Upper lobe of left lung (tissue), 6 donors: ENCODE data around the gene ITIH2. TPM values are rescaled to one million over a fixed set of nuclear protein-coding genes. Genes with fewer than 3 reads are reported as not detected.

Experiments
- ATAC-seq, 2 donors: fragments of 200-7000 bp; cut with Tn5 transposase; one replicate each; pipeline ENCODE4 v1.9.1; 2022; ENCODE audit warnings: mild to moderate bottlenecking in 2 of 2, moderate library complexity in 2 of 2; ENCODE audit not compliant: low FRiP score in 2 of 2
- DNase-seq, 2 donors: peaks; one replicate each; pipeline ENCODE4 v3.0.0-alpha.2; 2019 to 2020
- H3K27ac ChIP-seq, 4 donors: fragments of 200-600 bp; sonication (generic); one replicate each; pipeline ENCODE4 v1.5.1; 2016 to 2019
- H3K27me3 ChIP-seq, 4 donors: fragments of 200-600 bp; sonication (generic); one replicate each; pipeline ENCODE4 v1.5.1; 2017 to 2019
- H3K36me3 ChIP-seq, 4 donors: fragments of 200-600 bp; sonication (generic); one replicate each; pipeline ENCODE4 v1.5.1; 2016 to 2019
- H3K4me1 ChIP-seq, 4 donors: fragments of 200-600 bp; sonication (generic); one replicate each; pipeline ENCODE4 v1.5.1; 2018 to 2019
- H3K4me3 ChIP-seq, 4 donors: fragments of 200-600 bp; sonication (generic); one replicate each; pipeline ENCODE4 v1.5.1; 2017 to 2019; ENCODE audit warnings: mild to moderate bottlenecking in 2 of 4, moderate library complexity in 1 of 4
- H3K9me3 ChIP-seq, 4 donors: fragments of 200-600 bp; sonication (generic); one replicate each; pipeline ENCODE4 v1.5.1; 2018 to 2019
- EP300 ChIP-seq, 4 donors: sonication (generic); formaldehyde crosslinking; IDR thresholded peaks; one replicate each; pipeline ENCODE4 v1.5.1; 2017; ENCODE audit warnings: antibody characterized with exemption in 4 of 4, control low read depth in 2 of 4
- POLR2A ChIP-seq, 4 donors: fragments of 450-650 bp; IDR thresholded peaks; one replicate each; pipeline ENCODE4 v1.5.1; 2016 to 2017; ENCODE audit warnings: antibody characterized with exemption in 4 of 4, mild to moderate bottlenecking in 2 of 4
- POLR2AphosphoS5 ChIP-seq, 2 donors: sonication (generic); formaldehyde crosslinking; IDR thresholded peaks; one replicate each; pipeline ENCODE4 v1.5.1; 2017; ENCODE audit warnings: antibody characterized with exemption in 2 of 2
- WGBS, 2 donors: methylation state at CpG; one replicate each; pipeline ENCODE4 v1.1.5; 2017 to 2018; 5-methylcytosine and 5-hydroxymethylcytosine counted together
- total RNA-seq, 6 donors: library from RNA; depleted of rRNA in 4 of 6; stranded (reverse); fragments of >200 nt in 4 of 6; gene quantifications; one replicate each; pipeline versions ENCODE4 v1.1.0 to v1.2.1, GENCODE V29; 2016 to 2021
- TF ChIP-seq, protein P1 (sequence below), 6 experiments: fragments of 450-650 bp in 4 of 6; fragments of 200-600 bp in 2 of 6; sonication (generic) in 2 of 6; IDR thresholded peaks; one replicate each; pipeline ENCODE4 v1.5.1; 2016 to 2019; ENCODE audit warnings: antibody characterized with exemption in 6 of 6
- donor health status: DM: no; HTN: no; CAD: no; lungs with moderate emphysema.
- donor health status: DM: no; HTN: yes; CAD: no; lungs with severe emphysema.

The ITIH2 gene
- total RNA-seq, 6 donors from 2014 or later = 0.61 to 1.5 (median 0.61) TPM; not detected in 3

DNA sequence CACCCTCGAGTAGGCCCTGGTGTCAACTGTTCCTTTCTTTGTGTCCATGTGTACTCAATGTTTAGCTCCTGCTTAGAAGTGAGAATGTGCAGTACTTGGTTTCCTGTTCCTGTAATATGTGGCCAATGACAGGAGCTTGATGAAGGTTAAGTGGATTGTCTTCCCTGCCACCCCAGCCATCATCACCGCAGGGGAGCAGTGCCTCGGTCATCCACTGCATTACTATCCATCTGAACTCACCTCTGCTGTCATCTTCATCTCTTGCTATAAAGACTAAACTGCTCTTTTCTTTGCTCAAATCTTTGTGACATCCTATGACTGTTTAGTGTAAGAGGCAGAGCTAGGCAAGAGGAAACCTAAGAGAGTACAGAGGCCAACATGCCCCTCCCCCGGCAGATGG is 15.6 kb downstream of the ITIH2 start:
- TF ChIP-seq, protein P1, sequence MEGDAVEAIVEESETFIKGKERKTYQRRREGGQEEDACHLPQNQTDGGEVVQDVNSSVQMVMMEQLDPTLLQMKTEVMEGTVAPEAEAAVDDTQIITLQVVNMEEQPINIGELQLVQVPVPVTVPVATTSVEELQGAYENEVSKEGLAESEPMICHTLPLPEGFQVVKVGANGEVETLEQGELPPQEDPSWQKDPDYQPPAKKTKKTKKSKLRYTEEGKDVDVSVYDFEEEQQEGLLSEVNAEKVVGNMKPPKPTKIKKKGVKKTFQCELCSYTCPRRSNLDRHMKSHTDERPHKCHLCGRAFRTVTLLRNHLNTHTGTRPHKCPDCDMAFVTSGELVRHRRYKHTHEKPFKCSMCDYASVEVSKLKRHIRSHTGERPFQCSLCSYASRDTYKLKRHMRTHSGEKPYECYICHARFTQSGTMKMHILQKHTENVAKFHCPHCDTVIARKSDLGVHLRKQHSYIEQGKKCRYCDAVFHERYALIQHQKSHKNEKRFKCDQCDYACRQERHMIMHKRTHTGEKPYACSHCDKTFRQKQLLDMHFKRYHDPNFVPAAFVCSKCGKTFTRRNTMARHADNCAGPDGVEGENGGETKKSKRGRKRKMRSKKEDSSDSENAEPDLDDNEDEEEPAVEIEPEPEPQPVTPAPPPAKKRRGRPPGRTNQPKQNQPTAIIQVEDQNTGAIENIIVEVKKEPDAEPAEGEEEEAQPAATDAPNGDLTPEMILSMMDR (IDR thresholded peaks at IDR 0.05) = no peak

DNA sequence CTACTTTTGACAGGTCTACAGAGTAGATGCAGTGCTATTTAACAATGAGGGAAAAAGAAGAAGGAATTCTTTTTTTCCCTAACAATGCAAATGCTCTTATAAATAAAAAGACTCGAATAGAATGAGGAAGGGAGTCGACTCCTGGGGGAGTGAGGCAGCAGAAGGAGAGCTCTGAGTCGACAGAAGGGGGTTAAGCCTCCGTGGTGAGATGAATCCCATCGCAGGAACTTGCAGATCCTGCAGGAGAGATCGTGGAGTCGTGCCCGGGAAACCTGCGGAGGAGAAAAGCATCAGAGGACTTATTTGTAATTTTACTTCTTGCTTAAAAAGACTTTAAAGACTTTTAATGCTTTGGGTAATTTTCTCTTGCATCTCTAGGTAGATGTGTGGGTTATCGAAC is 17.4 kb downstream of the ITIH2 start:
- WGBS, 2 donors = 75 to 86% methylated on average over 10 of the region's 10 CpGs
- TF ChIP-seq, protein P1 (IDR thresholded peaks at IDR 0.05) = no peak
- TF ChIP-seq POLR2A (IDR thresholded peaks at IDR 0.05) (no peak), EP300 (IDR thresholded peaks at IDR 0.05) (no peak), POLR2AphosphoS5 (IDR thresholded peaks at IDR 0.05) (no peak)
- no peaks in the 10 kb centered on the region for H3K9me3 ChIP-seq
- H3K27me3 ChIP-seq = no peaks in the 10 kb centered on the region
- no peak for ATAC-seq
- no peaks in the 10 kb centered on the region for H3K36me3 ChIP-seq
- no peak overlapping the region for H3K27ac ChIP-seq
- DNase-seq = no peak
- no peak overlapping the region for H3K4me3 ChIP-seq
- no peaks in the 10 kb centered on the region for H3K4me1 ChIP-seq

More for the DNA sequence above, 15.6 kb downstream of the ITIH2 start:
- Histone ChIP-seq H3K4me1 (no peaks in the 10 kb centered on the region), H3K4me3 (no peak overlapping the region), H3K9me3 (no peaks in the 10 kb centered on the region), H3K27me3 (no peaks in the 10 kb centered on the region), H3K36me3 (no peaks in the 10 kb centered on the region), H3K27ac (no peak overlapping the region)
- no peak for DNase-seq
- WGBS, 2 donors = 82 to 84% methylated on average over 4 of the region's 4 CpGs
- no peak for ATAC-seq

DNA sequence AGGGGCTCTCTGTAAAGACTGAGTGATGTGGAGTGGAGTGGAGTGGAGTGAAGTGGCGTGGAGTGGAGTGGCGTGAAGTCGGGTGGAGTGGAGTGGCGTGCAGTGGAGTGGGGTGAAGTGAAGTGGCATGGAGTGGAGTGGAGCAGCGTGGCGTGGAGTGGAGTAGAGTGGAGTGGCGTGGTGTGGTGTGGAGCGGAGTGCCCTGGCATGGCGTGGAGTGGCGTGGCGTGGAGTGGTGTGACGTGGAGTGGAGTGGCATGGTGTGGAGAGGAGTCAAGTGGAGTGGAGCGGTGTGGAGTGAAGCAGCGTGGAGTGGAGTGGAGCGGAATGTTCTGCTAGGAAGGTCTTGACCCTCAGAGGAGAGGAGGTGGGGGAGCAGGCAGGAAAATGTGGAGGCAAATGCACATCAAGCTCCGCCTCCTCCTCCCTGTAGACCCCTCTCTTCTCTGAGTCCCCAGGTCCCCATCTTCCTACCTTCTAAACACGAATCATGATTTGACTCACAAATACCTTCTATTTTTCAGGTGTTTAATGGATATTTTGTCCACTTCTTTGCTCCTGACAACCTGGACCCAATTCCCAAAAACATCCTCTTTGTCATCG is 19.9 kb downstream of the ITIH2 start:
- Histone ChIP-seq H3K4me1 (no peaks in the 10 kb centered on the region), H3K36me3 (no peaks in the 10 kb centered on the region), H3K27ac (no peak overlapping the region), H3K4me3 (no peak overlapping the region), H3K27me3 (no peaks in the 10 kb centered on the region), H3K9me3 (no peaks in the 10 kb centered on the region)
- TF ChIP-seq EP300 (IDR thresholded peaks at IDR 0.05) (no peak), POLR2AphosphoS5 (IDR thresholded peaks at IDR 0.05) (no peak), POLR2A (IDR thresholded peaks at IDR 0.05) (no peak)
- TF ChIP-seq, protein P1 (IDR thresholded peaks at IDR 0.05) = no peak
- ATAC-seq (peak; percentile 34 to 67), DNase-seq (peak in 1 of 2 donors; percentile 10)
- 63 to 88% methylated on average over 18 of the region's 18 CpGs for WGBS, 2 donors

DNA sequence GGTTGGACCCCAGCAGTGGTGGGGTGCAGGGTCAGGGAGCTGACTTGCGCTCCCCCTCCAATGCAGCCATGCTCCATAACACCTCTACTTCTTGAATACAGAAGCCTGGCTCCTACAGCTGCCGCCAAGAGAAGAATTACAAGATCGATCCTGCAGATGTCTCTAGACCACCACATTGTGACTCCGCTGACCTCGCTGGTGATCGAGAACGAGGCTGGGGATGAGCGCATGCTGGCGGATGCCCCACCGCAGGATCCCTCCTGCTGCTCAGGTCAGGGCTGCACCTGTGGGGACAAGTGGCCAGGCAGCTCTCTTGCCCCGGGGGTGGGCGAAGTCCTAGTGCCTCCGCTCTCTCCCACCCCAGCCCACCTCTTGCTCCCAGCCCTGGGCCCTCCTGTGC is 31.7 kb downstream of the ITIH2 start:
- WGBS, 2 donors = 92 to 94% methylated on average over 8 to 13 of the region's 13 CpGs

More for the DNA sequence above, 31.7 kb downstream of the ITIH2 start:
- no peak overlapping the region for H3K27ac ChIP-seq
- H3K36me3 ChIP-seq = no peaks in the 10 kb centered on the region
- H3K4me3 ChIP-seq = no peak overlapping the region
- DNase-seq (peak in 1 of 2 donors; percentile 41), ATAC-seq (no peak)
- no peaks in the 10 kb centered on the region for H3K4me1 ChIP-seq
- TF ChIP-seq EP300 (IDR thresholded peaks at IDR 0.05) = no peak
- no peak for TF ChIP-seq POLR2A (IDR thresholded peaks at IDR 0.05)
- TF ChIP-seq, protein P1 (IDR thresholded peaks at IDR 0.05) = no peak
- no peak for TF ChIP-seq POLR2AphosphoS5 (IDR thresholded peaks at IDR 0.05)
- H3K9me3 ChIP-seq = no peaks in the 10 kb centered on the region
- H3K27me3 ChIP-seq = no peaks in the 10 kb centered on the region
